ENCODE measurements around the gene HRH2.
"Not testable (repeated sequence)": the region's sequence is repeated elsewhere in the genome, so short reads cannot be mapped to it uniquely, and the experiment has no call there.

HRH2 gene

GRCh38 chr5:175741556-175741955 lies 83.7 kb downstream of the HRH2 start:
- no peak for DNase-seq (ENCODE audit: low spot score)

DNA sequence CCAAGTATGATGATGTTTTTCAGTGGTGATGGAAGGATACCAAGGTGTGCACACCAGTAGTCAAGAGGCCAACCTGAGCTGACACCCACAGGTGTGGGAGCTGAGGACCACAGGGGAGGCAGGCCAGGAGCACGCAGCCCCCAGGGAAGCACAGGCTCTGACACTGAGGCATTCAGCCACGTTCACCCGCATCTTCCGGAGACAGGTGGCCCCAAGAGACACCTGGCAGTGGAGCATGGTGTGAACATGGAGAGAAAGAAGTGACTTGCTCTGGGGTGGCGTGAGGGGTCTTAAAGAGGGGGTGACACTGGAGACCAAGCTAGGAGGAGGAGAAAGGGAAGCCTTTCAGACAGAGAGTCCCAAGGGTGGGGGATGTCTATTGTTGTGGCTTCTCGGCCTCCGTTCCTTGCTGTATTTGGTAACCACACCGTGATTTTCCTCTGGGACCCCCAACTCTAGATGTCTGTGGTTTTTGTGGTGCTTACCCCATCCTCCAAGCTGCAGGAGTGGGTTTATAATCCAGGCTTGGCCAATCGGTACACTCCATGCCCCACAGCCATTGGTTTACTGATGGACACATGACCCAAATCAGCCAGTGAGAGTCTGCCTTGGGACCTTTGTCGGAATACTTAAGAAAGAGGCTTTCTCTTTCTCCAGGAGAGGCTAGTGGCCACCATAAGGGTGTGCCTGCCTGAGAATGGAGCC lies 84.6 kb downstream of the HRH2 start:
- DNase-seq (ENCODE audit: low spot score) = no peak

DNA sequence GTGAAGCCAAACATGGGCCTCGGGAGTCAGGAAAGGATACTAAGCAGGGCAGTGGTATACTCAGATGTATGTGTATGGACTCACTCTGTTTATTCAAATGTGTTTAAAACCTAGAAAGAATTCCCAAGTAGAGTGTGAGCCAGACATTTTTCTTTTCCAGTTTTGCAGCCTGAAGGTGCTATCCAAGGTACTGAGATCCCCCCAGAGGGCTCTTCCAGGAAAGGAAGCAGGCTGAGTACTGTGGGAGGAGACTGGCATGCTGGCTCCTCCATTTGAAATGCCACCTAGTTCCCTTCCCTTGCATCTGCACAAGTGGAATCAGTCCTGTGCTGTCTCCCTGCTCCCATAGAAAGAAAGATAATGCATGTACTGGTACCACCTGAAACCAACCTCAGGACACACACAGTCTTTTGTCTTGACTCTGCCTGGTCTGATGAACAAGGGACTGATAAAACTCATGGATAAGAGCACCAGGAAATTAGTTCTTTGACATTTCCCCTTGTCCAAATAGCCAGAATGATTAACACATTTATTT lies 85.9 kb downstream of the HRH2 start:
- DNase-seq (ENCODE audit: low spot score) = no peak

DNA sequence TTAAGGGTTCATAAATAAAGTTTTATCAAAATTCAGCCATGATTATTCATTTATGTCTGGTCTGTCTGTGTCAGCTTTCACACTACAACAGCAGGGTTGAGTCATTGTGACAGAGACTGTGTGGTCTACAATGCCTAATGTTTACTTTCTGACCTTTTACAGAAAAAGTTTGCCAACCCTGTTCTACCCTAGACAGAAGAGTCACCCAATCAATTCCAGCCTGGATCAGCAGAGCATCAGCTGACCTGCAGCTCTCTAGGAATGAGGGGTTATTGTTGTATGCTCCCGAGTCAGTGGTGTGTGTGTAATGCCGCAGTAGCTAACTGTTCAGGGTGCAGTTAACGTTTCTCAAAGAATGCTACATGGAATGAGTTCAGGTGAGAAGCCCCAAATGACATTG lies 87.3 kb downstream of the HRH2 start:
- DNase-seq (ENCODE audit: low spot score) = no peak

- no peak for DNase-seq (ENCODE audit: low spot score)
Observed at GRCh38 chr5:175746851-175747250, 89.0 kb downstream of the HRH2 start.

- no peak for DNase-seq (ENCODE audit: low spot score)
Observed at GRCh38 chr5:175747539-175748060, 89.7 kb downstream of the HRH2 start.

DNA sequence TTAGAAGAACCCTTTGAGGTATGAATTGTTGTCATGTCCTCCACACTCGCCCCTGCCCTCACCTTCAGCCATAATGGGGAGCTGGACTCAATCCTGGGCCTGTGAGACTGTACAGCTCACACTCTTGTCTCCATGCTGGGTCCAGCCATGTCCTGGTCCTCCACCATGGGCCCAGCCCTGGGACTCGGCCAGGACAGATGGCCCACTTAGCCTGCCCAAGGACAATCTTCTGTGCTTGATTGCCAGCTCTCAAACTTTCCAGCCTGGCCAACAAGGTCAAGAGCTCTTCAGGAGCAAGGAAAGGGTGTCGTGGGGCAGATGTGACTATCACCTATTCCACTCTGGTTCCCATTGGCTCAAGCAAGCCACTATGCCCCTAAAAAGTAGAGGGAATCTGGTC lies 90.8 kb downstream of the HRH2 start:
- DNase-seq (ENCODE audit: low spot score) = no peak

DNA sequence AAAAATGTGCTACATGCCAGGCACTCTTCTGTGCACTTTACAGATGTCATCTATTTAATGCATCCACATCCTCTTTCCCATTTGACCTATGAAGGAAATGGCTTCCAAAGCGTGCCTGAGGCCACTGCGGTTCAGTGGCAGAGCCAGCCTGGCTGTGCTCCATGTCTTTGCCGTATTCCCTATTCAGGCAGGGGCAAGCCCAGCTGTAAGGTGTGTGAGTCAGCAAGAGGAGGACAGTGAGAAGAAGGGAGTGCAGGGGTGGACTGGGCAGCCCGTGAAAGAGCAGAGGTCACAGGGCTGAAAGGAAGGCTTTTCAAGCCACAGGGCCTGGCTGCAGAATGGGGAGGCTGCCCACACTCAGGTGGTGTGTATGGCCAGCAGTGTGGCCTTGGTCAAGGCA lies 91.7 kb downstream of the HRH2 start:
- DNase-seq (ENCODE audit: low spot score) = no peak

DNA sequence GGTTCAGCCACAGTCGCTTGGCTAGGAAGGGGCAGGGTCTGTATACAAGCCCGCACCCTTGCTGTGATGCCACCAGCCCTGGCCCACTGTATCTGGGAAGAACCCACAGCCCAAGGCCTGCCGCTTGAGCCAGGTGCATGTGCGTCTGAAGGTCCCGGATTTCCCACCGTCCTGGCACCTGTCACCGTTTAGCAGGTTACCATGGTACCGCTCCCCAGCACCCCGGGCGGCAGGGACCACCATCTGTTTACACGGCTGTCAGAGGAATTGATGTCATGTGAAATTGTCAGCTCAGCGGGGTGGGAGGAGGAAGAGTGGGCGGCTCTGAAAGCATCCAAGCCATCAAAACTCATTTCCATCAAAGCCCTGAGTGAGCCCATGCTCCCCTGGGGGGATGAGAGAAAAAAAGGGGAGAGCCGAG lies 92.7 kb downstream of the HRH2 start:
- DNase-seq (ENCODE audit: low spot score) = no peak

- no peak for DNase-seq (ENCODE audit: low spot score)
Observed at GRCh38 chr5:175751369-175751768, 93.5 kb downstream of the HRH2 start.

DNA sequence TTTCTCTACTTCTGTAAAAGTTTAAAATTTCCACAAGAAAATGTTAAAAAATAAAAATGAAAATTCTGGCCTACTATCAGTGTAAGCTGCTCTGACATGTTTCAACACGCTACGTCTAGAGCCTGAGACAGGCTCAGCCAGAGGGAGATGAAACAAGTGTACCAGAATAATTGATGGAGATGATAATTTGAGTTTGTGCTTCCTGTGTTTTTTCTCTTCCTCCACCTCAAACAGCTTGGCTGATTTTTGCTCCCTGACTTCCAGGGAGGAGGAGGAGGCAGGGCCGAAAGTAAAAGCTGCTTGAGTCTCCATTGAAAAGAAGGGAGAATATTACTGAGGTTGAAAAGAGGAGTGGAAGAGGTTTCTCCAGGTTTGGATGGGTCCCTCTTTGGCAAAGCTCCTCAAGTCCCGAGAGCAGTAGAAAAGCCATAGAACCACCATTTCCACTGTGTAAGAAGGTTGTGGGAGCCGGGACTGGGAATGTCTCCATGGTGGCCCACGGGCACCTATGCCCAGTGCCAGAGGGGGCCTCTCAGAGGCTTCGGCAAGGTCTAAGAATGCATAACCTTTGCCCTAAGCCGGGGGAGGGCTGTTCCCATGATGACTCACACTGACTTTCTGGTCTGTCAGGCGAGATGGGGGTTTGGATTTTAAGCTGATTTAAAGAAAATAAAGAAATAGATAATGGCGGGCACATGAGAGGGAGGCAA lies 95.1 kb downstream of the HRH2 start:
- no peak for DNase-seq (ENCODE audit: low spot score)

- DNase-seq (ENCODE audit: low spot score) = no peak
Observed at GRCh38 chr5:175753536-175754402, 95.9 kb downstream of the HRH2 start.

- not testable (repeated sequence) for DNase-seq (ENCODE audit: low spot score)
Observed at GRCh38 chr5:175759991-175760390, 102.1 kb downstream of the HRH2 start.

Data from HuH-7 (cell line).